ENCODE data around the gene HIC1.

Gene HIC1

GRCh38 chr17:2025220-2025621 is 29.7 kb upstream of the HIC1 start, which contains the start of gene RTN4RL1:
TSS of gene RTN4RL1 (minus strand) at chr17:2025334. CDS start at chr17:2024865, 469 bp downstream.
- no peak for DNase-seq (ENCODE audit: low spot score)

GRCh38 chr17:2025622-2026309 is 29.1 kb upstream of the HIC1 start:
- DNase-seq (ENCODE audit: low spot score): peak; percentile 89

GRCh38 chr17:2027528-2028233 is 27.2 kb upstream of the HIC1 start:
- no peak for DNase-seq (ENCODE audit: low spot score)

DNA sequence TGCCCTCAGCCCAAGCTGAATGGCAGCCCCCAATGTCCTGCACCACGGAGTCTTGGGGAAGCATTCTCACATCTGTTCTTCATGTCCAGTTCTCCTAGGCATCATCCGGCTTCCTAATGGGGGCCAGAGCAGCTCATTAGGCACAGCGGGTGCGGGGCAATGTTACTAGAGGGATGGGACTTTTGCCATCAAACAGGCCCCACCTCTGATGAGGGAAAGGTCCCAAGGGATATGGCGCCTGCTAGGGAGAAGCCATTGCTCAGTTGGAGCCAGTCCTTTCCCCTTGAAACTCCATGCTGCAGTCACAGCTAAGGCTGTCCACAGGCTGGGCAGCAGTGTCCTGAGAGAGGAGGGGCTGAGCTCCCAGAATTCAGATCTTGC is 26.7 kb upstream of the HIC1 start:
- DNase-seq (ENCODE audit: low spot score): no peak

DNA sequence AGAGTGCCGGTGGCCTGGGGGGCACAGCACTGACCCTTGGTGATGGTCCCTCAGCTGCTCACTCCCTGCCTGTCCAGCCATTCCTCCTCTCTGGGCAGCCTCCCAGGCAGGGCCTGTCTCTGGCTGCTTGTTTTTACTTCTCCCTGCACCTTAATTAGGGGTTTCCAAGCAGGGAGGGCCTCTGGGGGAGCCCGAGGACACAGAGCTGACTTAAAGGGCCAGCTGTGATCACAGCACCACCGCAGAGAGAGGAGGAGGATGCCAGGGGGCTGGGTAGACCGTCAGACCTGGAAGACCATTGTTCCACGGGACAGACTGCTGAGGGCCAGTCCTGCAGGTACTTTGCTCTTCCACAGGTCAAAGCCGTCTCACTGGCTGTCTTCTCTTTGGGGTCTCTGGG is 26.2 kb upstream of the HIC1 start:
- no peak for DNase-seq (ENCODE audit: low spot score)

DNA sequence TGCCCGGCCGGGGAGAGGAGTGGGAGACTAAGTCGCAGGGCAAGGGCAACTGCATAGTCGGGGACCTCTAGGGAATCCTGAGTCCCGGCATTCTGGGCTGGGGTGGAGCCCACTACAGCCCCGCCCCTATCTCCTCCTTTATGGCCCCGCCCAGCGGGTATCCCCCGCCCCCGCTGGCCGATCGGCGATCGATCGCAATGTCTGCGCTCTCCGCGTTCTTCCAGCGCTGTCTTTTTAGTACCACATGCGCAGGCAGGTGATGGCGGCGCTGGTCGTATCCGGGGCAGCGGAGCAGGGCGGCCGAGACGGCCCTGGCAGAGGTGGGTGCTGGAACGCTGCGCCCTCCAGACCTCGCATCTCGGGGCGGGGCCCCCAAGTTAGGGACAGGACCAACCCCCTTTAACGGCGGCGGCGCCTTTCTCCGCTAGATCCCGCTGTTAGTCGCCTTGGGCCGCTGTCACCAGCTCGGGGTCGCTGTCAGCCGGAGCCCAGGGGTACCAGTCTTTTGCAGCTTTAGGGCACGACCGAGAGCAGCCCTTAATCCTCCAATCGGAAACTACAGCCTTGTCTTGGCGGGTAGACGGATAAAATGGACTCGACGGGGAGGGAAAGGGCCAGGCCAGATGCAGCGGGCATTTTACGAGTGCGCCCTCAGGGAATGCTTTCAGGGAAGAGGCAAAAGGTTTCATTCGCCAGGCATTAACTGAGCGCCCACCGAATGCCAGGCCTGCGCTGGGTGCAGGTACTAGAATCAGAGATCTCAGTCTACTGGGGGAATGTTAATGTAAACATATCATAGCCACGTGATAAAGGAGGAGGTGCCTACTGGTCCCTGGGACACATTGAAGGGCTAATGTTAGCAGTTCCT is 24.8 kb upstream of the HIC1 start, which contains the start of gene DPH1:
Gene DPH1 (plus strand): TSS at position 243 of the 868 bp plus-strand sequence. CDS start 17 bp downstream, at position 260.
- DNase-seq (ENCODE audit: low spot score): peak; percentile 97

- no peak for DNase-seq (ENCODE audit: low spot score)
Observed at GRCh38 chr17:2030779-2031163, 24.1 kb upstream of the HIC1 start.

- DNase-seq (ENCODE audit: low spot score): no peak
Observed at GRCh38 chr17:2033153-2033552, 21.8 kb upstream of the HIC1 start.

GRCh38 chr17:2034157-2034556 is 20.7 kb upstream of the HIC1 start:
- DNase-seq (ENCODE audit: low spot score): no peak

DNA sequence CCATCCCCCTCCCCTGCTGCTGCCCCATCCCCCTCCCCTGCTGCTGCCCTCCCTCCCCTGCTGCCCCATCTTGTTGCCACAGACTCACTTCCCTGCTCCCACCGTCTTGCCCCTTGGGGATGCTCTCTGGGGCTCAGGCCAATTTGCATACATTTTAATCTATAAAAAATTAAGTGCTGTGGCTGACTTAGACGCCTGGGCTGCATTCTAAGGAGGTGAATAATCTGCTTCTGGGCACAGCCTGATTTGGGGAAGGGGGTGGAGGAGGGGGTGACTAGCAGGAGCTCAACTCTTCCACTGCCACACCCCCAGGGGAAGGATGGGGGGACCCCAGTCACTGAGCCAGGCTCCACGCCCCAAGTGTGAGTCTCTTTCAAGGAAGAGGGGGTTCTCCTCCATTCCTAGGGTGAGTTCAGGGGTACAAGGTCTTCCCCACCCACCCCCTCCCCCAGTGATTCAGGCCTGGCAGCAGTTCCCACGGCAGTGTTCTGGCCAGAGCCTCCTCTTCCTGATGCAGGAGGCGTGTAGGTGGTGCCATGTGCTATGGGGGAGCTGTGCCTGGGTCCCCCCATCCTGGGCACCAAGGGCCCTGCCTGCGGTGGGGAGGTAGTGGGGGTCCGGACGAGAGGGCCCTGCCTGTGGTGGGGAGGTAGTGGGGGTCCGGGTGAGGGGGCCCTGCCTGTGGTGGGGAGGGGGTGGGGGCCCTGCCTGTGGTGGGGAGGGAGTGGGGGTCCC is 19.9 kb upstream of the HIC1 start:
- peak; percentile 65 for DNase-seq (ENCODE audit: low spot score)

GRCh38 chr17:2035541-2036488 is 19.1 kb upstream of the HIC1 start:
- DNase-seq (ENCODE audit: low spot score): no peak

DNA sequence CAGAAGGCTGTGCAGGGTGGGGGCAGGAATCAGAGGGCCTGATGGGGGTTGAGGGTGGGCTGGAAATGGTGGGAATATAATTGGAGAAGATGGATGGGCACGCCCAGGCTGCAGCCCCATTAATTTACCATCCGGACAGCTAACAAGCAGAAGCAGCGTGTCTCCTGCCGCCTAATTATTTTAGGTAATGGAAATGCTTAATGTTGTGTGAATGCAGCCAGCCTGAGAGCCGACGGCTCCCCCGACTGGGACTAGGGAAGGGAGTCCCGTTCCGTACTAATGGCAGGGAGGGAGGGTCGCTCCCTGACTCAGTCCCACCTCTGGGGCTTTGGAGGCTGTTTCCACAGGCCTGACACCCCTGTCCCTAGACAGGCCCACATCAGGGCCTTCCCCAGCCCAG is 17.7 kb upstream of the HIC1 start:
- no peak for DNase-seq (ENCODE audit: low spot score)

- DNase-seq (ENCODE audit: low spot score): no peak
Observed at GRCh38 chr17:2040219-2040827, 14.6 kb upstream of the HIC1 start.

- no peak for DNase-seq (ENCODE audit: low spot score)
Observed at GRCh38 chr17:2040942-2041560, 13.9 kb upstream of the HIC1 start.

DNA sequence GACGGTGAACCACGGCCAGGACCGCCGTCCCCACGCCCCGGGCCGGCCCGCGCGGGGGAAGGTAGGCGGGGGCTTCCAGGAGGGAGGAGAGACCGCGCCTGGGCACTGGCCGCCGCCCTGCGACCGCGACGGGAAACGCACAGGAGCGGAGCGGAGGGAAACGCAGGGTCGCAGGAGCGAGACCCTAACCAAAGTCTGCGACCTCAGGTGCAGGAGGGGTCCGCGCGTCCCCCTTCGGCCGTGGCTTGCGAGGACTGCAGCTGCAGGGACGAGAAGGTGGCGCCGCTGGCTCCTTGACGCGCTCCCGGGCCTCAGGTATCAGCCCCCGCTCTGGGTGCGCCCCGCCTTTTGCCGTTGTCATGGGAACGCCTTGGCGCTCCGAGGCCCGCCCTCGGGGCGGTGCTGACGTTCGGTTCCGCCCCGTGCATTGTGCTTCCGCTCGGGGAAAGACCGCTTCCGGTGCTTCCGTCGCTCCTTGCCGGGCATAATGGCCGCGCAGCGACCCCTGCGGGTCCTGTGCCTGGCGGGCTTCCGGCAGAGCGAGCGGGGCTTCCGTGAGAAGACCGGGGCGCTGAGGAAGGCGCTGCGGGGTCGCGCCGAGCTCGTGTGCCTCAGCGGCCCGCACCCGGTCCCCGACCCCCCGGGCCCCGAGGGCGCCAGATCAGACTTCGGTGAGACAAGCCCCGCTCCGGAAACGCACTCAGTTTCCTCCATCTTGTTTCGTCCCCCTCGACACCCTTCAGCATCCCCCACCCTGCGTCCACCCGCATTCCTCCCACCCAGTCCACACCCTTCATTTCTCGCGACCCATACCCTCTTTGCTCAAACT is 13.1 kb upstream of the HIC1 start, which contains the start of gene OVCA2:
Gene OVCA2 (plus strand): TSS at position 462 of the 829 bp plus-strand sequence. CDS start 26 bp downstream, at position 488.
- DNase-seq (ENCODE audit: low spot score): peak; percentile 92

- no peak for DNase-seq (ENCODE audit: low spot score)
Observed at GRCh38 chr17:2042390-2042847, 12.5 kb upstream of the HIC1 start.

GRCh38 chr17:2042933-2043332 is 12.0 kb upstream of the HIC1 start:
- DNase-seq (ENCODE audit: low spot score): no peak

- DNase-seq (ENCODE audit: low spot score): peak; percentile 86
Observed at GRCh38 chr17:2043785-2044184, 11.1 kb upstream of the HIC1 start.

Data from hepatic stellate cell (primary cell).